ENCODE results near the gene WDR13.
"Not testable (repeated sequence)": the region's sequence is repeated elsewhere in the genome, so short reads cannot be mapped to it uniquely, and the experiment has no call there.

WDR13 gene

GRCh38 chrX:48636301-48636700 is 39.0 kb downstream of the WDR13 start:
- H3K27me3 ChIP-seq (ENCODE audit: control insufficient read depth, insufficient read depth, low read length) = no peaks in the 10 kb centered on the region
- H3K4me3 ChIP-seq (ENCODE audit: low read length) = no peak overlapping the region
- H3K27ac ChIP-seq (ENCODE audit: low read depth, low read length) = no peak overlapping the region
- no peaks in the 10 kb centered on the region for H3K4me1 ChIP-seq (ENCODE audit: control insufficient read depth, insufficient read depth, low read length)
- no peaks in the 10 kb centered on the region for H3K36me3 ChIP-seq (ENCODE audit: control insufficient read depth, insufficient read depth, low read length)
- no peak overlapping the region for H3K9ac ChIP-seq (ENCODE audit: low read length)

- Histone ChIP-seq H3K36me3 (ENCODE audit: control insufficient read depth, insufficient read depth, low read length) (no peaks in the 10 kb centered on the region), H3K4me3 (ENCODE audit: low read length) (no peak overlapping the region), H3K27me3 (ENCODE audit: control insufficient read depth, insufficient read depth, low read length) (no peaks in the 10 kb centered on the region), H3K9ac (ENCODE audit: low read length) (no peak overlapping the region), H3K4me1 (ENCODE audit: control insufficient read depth, insufficient read depth, low read length) (no peaks in the 10 kb centered on the region), H3K27ac (ENCODE audit: low read depth, low read length) (no peak overlapping the region)
These were observed 39.5 kb downstream of the WDR13 start for GRCh38 chrX:48636776-48637175.

GRCh38 chrX:48645669-48646068 is 48.4 kb downstream of the WDR13 start:
- no peaks in the 10 kb centered on the region for H3K36me3 ChIP-seq (ENCODE audit: control insufficient read depth, insufficient read depth, low read length)
- peaks cover 2% of the 10 kb centered on the region for H3K4me1 ChIP-seq (ENCODE audit: control insufficient read depth, insufficient read depth, low read length)
- H3K9ac ChIP-seq (ENCODE audit: low read length) = no peak overlapping the region
- no peak overlapping the region for H3K4me3 ChIP-seq (ENCODE audit: low read length)
- no peak overlapping the region for H3K27ac ChIP-seq (ENCODE audit: low read depth, low read length)
- H3K27me3 ChIP-seq (ENCODE audit: control insufficient read depth, insufficient read depth, low read length) = no peaks in the 10 kb centered on the region

GRCh38 chrX:48648336-48648751 is 51.1 kb downstream of the WDR13 start:
- Histone ChIP-seq H3K27ac (ENCODE audit: low read depth, low read length) (peak overlapping the region; percentile 39), H3K4me3 (ENCODE audit: low read length) (no peak overlapping the region), H3K4me1 (ENCODE audit: control insufficient read depth, insufficient read depth, low read length) (peaks cover 2% of the 10 kb centered on the region), H3K27me3 (ENCODE audit: control insufficient read depth, insufficient read depth, low read length) (no peaks in the 10 kb centered on the region), H3K9ac (ENCODE audit: low read length) (no peak overlapping the region), H3K36me3 (ENCODE audit: control insufficient read depth, insufficient read depth, low read length) (no peaks in the 10 kb centered on the region)

GRCh38 chrX:48649102-48649501 is 51.8 kb downstream of the WDR13 start:
- H3K9ac ChIP-seq (ENCODE audit: low read length) = no peak overlapping the region
- no peaks in the 10 kb centered on the region for H3K27me3 ChIP-seq (ENCODE audit: control insufficient read depth, insufficient read depth, low read length)
- no peak overlapping the region for H3K4me3 ChIP-seq (ENCODE audit: low read length)
- H3K36me3 ChIP-seq (ENCODE audit: control insufficient read depth, insufficient read depth, low read length) = no peaks in the 10 kb centered on the region
- H3K4me1 ChIP-seq (ENCODE audit: control insufficient read depth, insufficient read depth, low read length) = peaks cover 2% of the 10 kb centered on the region
- H3K27ac ChIP-seq (ENCODE audit: low read depth, low read length) = no peak overlapping the region

- H3K9ac ChIP-seq (ENCODE audit: low read length); H3K36me3 ChIP-seq (ENCODE audit: control insufficient read depth, insufficient read depth, low read length); H3K27ac ChIP-seq (ENCODE audit: low read depth, low read length); H3K4me1 ChIP-seq (ENCODE audit: control insufficient read depth, insufficient read depth, low read length); H3K4me3 ChIP-seq (ENCODE audit: low read length); H3K27me3 ChIP-seq (ENCODE audit: control insufficient read depth, insufficient read depth, low read length): not testable (repeated sequence)
These were observed 54.8 kb downstream of the WDR13 start for GRCh38 chrX:48652055-48652579.

- H3K27me3 ChIP-seq (ENCODE audit: control insufficient read depth, insufficient read depth, low read length); H3K4me1 ChIP-seq (ENCODE audit: control insufficient read depth, insufficient read depth, low read length); H3K4me3 ChIP-seq (ENCODE audit: low read length); H3K9ac ChIP-seq (ENCODE audit: low read length); H3K36me3 ChIP-seq (ENCODE audit: control insufficient read depth, insufficient read depth, low read length); H3K27ac ChIP-seq (ENCODE audit: low read depth, low read length): not testable (repeated sequence)
These were observed 57.5 kb downstream of the WDR13 start for GRCh38 chrX:48654746-48655145.
